IgD-negative memory B cell (primary cell): Measurements from ENCODE around the gene DLGAP1. TPM values are rescaled to one million over a fixed set of nuclear protein-coding genes. Genes with fewer than 3 reads are reported as not detected.

Experiments used
- H3K27ac Mint-ChIP-seq, 3 donors: one replicate each; pipeline ENCODE4 v1.8.0; 2020 to 2022; ENCODE audit warnings: mild to moderate bottlenecking in 3 of 3, mixed read lengths in 3 of 3, moderate library complexity in 1 of 3
- H3K27me3 Mint-ChIP-seq: one replicate; pipeline ENCODE4 v1.8.0; 2021; ENCODE audit warnings: mixed read lengths
- H3K36me3 Mint-ChIP-seq: one replicate; pipeline ENCODE4 v1.8.0; 2020; ENCODE audit warnings: mild to moderate bottlenecking, mixed read lengths
- H3K4me1 Mint-ChIP-seq, 3 donors: one replicate each; pipeline ENCODE4 v1.8.0; 2020 to 2022; ENCODE audit warnings: mixed read lengths in 3 of 3, mild to moderate bottlenecking in 1 of 3
- H3K4me3 Mint-ChIP-seq, 4 donors: one replicate each; pipeline ENCODE4 v1.8.0; 2020 to 2022; ENCODE audit warnings: mild to moderate bottlenecking in 4 of 4, mixed read lengths in 4 of 4, moderate library complexity in 3 of 4
- H3K9me3 Mint-ChIP-seq, 3 donors: one replicate each; pipeline ENCODE4 v1.8.0; 2020 to 2021; ENCODE audit warnings: mixed read lengths in 3 of 3, mild to moderate bottlenecking in 1 of 3
- polyA plus RNA-seq: library from polyadenylated mRNA; unstranded; fragments of 300-500 nt; fragmentation: Illumina TruSeq; gene quantifications from one replicate; pipeline ENCODE4 v1.2.3, GENCODE V29; 2021

Gene DLGAP1
- polyA plus RNA-seq, 1 donor from 2014 or later = not detected

DNA sequence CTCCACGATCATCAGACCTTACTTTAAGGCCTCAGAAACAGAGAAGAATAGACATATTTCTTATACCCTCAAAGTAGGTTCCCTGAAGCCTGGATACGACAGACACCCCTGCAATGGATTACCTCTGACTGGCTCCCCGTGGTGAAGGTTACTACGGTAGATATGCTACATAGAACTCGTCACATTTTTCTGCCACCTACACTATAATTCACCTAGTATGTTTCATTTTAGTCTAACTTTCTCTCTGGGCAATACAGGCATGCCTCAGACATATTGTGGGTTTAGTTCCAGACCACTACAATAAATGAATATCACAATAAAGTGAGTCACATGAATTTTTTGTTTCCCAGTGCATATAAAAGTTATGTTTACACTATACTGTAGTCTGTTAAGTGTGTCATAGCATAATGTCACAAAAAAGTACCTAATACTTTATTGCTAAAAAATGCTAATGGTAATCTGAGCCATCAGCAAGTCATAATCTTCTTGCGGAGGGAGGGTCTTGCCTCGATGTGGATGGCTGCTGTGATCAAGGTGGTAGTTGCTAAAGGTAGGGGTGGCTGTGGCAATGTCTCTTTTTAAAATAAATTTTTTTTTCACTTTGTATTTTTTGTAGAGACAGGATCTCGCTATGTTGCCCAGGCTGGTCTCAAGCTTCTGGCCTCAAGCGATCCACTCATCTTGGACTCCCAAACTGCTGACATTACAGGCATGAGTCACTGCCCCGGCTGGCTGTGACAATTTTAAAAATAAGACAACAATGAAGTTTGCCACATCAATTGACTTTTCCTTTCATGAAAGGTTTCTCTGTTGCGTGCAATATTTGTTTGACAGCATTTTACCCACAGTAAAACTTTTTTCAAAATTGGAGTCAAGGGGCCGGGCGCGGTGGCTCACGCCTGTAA is 940.5 kb downstream of the DLGAP1 start:
- H3K27ac Mint-ChIP-seq = no peak overlapping the region
- H3K36me3 Mint-ChIP-seq = no peaks in the 10 kb centered on the region
- H3K27me3 Mint-ChIP-seq = no peaks in the 10 kb centered on the region
- H3K9me3 Mint-ChIP-seq = no peaks in the 10 kb centered on the region
- peaks cover 0 to 3% (median 2%) of the 10 kb centered on the region in 3 donors for H3K4me1 Mint-ChIP-seq
- H3K4me3 Mint-ChIP-seq = no peak overlapping the region

DNA sequence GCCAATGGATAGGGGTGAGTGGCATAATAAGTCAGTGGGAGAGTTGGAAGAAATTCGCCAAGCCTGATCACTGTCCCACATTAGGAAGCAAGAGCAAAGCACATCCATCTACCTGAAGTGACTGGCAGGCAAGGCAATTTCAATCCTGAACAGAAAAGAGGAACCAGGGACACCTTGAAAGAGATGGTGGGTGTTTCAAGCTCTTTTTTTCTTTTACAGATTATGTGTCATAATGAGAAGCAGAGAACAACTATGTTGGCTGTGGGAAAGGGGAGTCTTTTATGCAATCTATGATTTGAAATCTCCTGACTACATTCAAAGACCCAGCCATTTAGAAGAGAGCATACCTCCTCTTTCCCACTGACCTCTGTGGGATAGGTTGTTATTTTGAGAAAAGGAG is 941.6 kb downstream of the DLGAP1 start:
- no peaks in the 10 kb centered on the region for H3K27me3 Mint-ChIP-seq
- no peak overlapping the region for H3K27ac Mint-ChIP-seq

DNA sequence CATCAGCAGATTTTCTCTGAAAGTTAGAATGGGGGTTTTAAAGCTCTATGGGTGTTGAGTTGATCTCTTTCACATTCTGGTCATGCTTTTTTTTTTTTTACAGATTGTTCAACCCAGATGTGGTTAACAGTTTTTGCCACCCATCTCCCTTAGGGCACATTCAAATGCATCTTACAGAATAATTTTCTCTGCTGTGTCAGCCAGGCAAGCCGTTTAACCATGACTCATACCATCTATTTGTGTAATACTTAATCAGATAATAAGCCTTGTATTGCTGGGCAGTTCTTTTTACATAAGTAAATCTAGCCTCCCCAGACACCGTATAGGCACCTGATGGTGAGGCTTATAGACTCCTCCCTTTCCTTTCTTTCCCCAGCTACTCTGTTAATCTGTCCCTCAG is 943.1 kb downstream of the DLGAP1 start:
- H3K36me3 Mint-ChIP-seq = no peaks in the 10 kb centered on the region
- peaks cover 0 to 2% (median 2%) of the 10 kb centered on the region in 3 donors for H3K4me1 Mint-ChIP-seq
- H3K4me3 Mint-ChIP-seq = no peak overlapping the region
- no peaks in the 10 kb centered on the region for H3K9me3 Mint-ChIP-seq
- no peak overlapping the region for H3K27ac Mint-ChIP-seq
- no peaks in the 10 kb centered on the region for H3K27me3 Mint-ChIP-seq

More for the DNA sequence above, 941.6 kb downstream of the DLGAP1 start:
- Mint-ChIP-seq H3K4me1 (peaks cover 0 to 3% (median 2%) of the 10 kb centered on the region in 3 donors), H3K36me3 (no peaks in the 10 kb centered on the region), H3K4me3 (no peak overlapping the region), H3K9me3 (no peaks in the 10 kb centered on the region)

DNA sequence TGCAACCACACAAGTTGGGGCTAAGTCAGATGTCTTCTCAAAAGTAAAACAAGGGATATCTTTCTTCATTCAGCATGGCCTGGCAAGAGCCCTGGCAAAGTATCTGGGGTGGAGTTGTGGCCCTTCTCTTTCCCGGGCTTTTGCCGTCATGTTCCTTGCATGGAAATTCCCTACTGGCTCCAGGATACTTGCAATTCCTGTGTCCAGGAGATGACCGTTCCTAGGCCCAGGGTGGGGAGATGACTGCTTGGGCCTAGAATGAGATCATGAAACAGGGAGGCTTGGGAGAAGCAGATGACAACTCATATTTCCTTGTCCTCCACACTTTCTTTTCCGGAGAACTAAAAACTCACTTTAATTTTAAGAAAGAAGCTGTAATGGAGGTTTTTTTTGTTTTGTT is 944.2 kb downstream of the DLGAP1 start:
- Mint-ChIP-seq H3K4me1 (peaks cover 0 to 2% (median 2%) of the 10 kb centered on the region in 3 donors), H3K36me3 (no peaks in the 10 kb centered on the region), H3K27me3 (no peaks in the 10 kb centered on the region), H3K27ac (no peak overlapping the region), H3K9me3 (no peaks in the 10 kb centered on the region), H3K4me3 (no peak overlapping the region)

DNA sequence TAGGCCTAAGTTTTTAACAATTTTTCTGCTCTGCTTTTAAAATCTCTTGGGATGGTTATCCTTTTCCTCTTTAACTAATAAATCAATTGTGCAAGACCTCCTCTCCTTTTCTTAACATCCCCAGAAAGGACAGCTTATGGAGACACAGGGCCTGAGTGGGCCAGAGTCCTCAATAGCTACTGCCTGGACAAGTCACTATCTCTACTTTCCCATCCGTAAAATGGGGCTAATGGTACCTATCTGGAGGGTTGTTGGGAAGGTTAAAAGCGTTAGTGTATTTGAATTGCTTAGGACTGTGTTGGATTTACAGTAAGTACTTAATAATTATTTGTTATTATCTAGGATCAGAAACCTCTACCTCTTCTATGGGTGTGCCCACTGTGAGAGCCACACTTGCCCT is 945.1 kb downstream of the DLGAP1 start:
- Mint-ChIP-seq H3K27me3 (no peaks in the 10 kb centered on the region), H3K4me1 (peaks cover 0 to 2% (median 2%) of the 10 kb centered on the region in 3 donors), H3K4me3 (no peak overlapping the region), H3K36me3 (no peaks in the 10 kb centered on the region), H3K27ac (no peak overlapping the region), H3K9me3 (no peaks in the 10 kb centered on the region)

DNA sequence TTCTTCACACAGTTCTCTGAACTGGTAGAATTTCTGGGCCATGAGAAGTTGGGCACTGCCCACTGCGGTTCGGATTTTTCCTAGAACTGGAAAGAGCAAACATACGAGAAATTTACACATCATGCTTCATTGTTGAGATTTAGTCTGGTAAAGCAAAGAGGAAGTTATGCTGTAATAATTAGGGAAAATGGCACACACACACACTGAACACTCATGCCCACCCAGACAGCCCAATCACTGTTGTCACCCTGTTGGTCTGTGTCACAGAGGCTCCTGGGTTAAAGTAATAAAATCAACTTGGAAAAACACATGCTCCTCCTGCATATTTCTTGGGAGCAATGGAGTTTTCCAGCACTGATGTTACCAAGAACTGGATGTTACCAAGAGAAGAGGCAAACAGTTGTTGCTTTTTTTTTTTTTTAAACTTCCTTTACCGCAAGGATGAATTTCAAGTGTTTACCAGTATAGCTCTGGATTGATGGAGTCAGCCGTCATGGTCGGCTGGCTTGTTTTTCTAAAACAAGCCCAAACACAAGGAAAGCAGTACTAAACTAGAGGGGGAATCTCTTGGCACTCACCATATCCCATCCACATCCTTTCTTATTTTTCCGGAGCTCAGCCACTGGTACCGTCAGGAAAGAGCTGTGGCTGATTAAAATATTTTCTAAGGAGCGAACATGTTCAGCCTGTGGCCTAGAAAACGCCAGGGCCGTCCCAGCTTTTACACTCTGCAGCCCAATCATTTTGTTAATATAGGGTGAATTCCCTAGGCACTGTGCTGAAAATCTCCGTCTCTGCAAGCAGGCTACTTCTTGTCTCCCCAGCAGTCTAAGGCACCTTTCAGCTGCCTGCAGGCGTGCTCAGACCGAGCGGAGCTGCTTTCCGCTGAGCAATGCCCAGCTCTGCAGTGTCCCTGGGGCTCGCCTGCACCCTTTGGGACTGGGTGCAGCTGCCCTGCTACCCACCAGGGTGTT is 946.2 kb downstream of the DLGAP1 start:
- no peaks in the 10 kb centered on the region for H3K27me3 Mint-ChIP-seq
- no peak overlapping the region for H3K27ac Mint-ChIP-seq
- peaks cover 2% of the 10 kb centered on the region for H3K36me3 Mint-ChIP-seq
- H3K9me3 Mint-ChIP-seq = no peaks in the 10 kb centered on the region
- peaks cover 0 to 2% (median 2%) of the 10 kb centered on the region in 3 donors for H3K4me1 Mint-ChIP-seq
- no peak overlapping the region for H3K4me3 Mint-ChIP-seq

DNA sequence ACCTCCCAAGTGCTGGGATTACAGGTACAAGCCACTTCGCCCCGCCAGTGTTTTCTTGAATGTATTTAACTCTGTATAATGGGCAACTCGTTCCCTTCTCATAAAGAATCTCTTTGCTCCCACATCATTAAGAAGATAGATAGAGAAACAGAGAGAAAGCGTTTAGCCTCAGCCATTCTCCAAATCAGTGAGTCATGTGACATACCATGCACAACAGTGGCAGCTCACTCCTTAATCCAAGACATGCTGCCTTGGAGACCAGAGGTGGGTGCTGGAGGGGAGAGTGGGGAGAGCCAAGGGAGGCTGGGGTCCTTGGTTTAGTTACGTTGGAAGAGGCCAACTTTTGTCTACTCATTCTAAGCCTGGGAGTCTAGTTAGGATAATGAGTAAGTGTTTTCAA is 950.5 kb downstream of the DLGAP1 start:
- H3K36me3 Mint-ChIP-seq = peaks cover 2% of the 10 kb centered on the region

DNA sequence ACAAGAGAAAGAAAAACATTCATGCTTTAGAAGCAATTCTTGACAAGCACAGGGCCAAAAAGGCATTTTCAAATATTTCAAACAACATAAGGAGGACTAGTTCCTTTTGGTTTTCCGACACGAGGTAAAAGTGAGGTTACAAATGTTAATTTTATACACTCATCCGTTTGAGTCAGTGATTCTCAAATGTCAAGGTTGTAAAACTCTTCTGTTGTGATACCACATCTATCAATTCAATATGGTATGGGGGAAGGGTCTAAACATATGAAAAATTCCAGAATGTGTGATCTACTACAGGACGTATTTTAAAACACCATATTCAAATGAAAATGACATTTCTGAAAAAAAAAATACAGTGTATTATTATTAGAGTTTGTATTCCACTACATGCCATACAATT is 952.5 kb downstream of the DLGAP1 start:
- H3K4me3 Mint-ChIP-seq = no peak overlapping the region
- H3K4me1 Mint-ChIP-seq = peaks cover 9 to 15% (median 14%) of the 10 kb centered on the region in 3 donors
- H3K27me3 Mint-ChIP-seq = peaks cover 22% of the 10 kb centered on the region

More for the DNA sequence above, 950.5 kb downstream of the DLGAP1 start:
- peaks cover 2 to 5% (median 5%) of the 10 kb centered on the region in 3 donors for H3K4me1 Mint-ChIP-seq
- H3K4me3 Mint-ChIP-seq = no peak overlapping the region
- no peaks in the 10 kb centered on the region for H3K9me3 Mint-ChIP-seq
- H3K27me3 Mint-ChIP-seq = peaks cover 12% of the 10 kb centered on the region
- no peak overlapping the region for H3K27ac Mint-ChIP-seq

DNA sequence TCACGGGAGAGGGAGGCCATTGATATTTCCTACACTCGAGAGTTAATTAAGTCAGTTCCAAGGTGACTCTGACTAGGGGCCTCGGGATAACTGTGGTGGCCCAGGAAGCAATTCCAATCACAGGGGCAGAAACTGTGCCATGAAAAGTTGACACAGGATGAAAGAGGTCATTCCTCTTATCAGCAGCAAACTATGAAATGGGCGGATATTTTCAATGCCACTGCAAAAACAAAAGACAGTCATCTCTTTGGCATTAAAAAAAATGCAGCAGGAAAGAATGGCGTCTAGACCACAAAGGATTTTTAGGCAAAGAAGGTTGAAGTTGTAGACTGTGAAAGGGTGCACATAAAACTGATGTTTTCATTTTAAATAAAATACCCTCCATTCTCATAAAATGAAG is 955.1 kb downstream of the DLGAP1 start:
- Mint-ChIP-seq H3K4me3 (peak overlapping the region in 3 of 4 donors; percentile 48 to 72 (median 54)), H3K27me3 (peaks cover 22% of the 10 kb centered on the region), H3K4me1 (peaks cover 14 to 20% (median 19%) of the 10 kb centered on the region in 3 donors), H3K27ac (peak overlapping the region in 1 of 3 donors; percentile 53), H3K36me3 (peaks cover 2% of the 10 kb centered on the region), H3K9me3 (no peaks in the 10 kb centered on the region)

More for the DNA sequence above, 952.5 kb downstream of the DLGAP1 start:
- H3K36me3 Mint-ChIP-seq = peaks cover 2% of the 10 kb centered on the region
- H3K27ac Mint-ChIP-seq = peak overlapping the region in 1 of 3 donors; percentile 78
- no peaks in the 10 kb centered on the region for H3K9me3 Mint-ChIP-seq

DNA sequence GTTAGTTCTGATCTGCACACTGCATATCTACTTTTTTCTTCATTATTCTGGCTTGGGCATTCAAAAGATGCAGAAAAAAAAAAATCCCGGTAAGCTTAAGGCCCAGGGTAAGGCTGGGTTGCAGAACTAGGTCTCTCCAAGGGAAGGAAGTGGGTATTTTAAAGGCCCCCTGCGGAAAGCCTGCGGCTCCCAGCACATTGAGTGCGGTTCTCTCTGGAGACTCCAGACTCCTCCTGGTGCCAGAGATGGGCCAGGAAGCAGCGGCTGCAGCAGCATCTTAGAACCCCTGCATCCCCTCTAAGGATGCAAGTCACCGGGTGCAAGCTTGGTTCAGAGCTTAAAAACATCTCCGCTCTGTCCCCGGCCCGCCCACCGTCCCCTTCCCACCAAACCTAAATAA is 955.6 kb downstream of the DLGAP1 start:
- peak overlapping the region in 1 of 3 donors; percentile 53 for H3K27ac Mint-ChIP-seq

DNA sequence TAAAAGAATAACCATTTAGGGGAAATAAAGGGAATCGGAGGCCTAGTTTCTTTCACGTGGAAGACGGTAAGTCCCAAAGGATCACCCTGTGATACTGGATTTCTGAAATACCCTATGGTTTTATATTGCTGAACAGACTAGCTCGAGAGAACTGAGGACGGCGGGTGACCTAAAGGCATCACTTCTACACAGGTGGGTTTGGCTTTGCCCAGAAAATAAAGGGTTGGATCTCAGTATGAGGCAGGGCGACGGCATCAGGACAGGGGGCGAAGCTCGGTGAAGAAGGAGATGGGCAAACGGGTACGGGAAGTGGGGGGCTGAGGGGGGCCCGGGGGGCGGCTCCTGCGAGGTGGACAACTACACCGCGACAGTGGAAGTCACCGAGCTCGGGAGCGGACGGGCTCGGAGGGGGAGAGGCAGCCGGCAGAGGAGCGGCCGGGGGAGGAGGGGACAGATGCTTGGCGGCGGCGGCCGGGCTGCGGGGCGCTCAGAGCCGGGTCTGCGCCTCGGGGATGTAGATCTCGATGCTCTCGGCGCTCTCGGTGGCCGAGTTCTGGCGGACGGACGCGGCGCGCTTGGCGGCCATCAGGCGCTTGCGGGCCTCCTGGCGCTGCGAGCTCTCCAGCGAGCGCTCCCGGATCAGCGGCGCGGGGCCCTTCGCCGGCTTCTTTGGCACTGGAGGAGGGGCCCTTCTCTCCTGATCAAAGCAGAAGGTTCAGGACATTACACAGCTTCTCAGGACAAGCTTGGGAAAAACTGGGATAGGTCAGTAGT is 956.2 kb downstream of the DLGAP1 start:
- Mint-ChIP-seq H3K4me3 (peak overlapping the region; percentile 32 to 91 (median 82)), H3K36me3 (no peaks in the 10 kb centered on the region), H3K4me1 (peaks cover 20 to 27% (median 27%) of the 10 kb centered on the region in 3 donors), H3K9me3 (no peaks in the 10 kb centered on the region), H3K27ac (no peak overlapping the region), H3K27me3 (peaks cover 22% of the 10 kb centered on the region)

More for the DNA sequence above, 955.6 kb downstream of the DLGAP1 start:
- Mint-ChIP-seq H3K4me1 (peaks cover 17 to 23% (median 21%) of the 10 kb centered on the region in 3 donors), H3K27me3 (peaks cover 22% of the 10 kb centered on the region), H3K4me3 (peak overlapping the region; percentile 32 to 91 (median 72)), H3K36me3 (no peaks in the 10 kb centered on the region), H3K9me3 (no peaks in the 10 kb centered on the region)

DNA sequence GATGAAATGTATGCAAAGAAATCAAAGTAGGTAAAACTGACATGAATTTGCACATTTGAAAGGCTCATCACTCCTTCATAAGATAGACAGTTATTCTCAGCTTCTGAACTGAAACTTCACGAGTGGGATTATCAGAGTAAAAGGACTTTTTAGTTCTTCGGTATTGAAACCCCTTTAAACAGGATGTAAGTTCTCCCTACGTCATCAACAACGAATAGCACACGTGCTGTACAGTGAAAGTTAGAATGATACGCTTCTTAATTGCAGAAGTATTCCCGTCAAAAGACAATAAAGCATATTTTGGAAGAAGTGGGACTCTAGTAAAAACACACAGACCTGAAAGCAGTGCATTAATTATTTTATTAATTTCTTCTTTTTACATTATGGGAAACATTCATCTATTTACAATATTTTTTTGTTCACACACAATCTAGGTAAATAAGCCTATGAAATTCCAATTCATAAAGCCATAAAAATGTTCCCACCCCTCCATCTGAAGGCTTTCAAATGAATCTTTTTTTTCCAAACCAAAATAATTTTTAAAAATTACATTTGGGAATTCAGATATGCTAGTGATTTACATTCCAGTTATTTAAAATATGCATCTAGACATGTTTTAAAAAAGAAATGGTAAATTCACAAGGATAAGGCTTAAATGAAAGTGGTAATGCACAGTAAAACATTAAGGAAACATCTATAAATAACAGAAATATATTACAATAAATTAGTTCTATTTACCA is 959.2 kb downstream of the DLGAP1 start:
- H3K36me3 Mint-ChIP-seq = peaks cover 1% of the 10 kb centered on the region
- H3K9me3 Mint-ChIP-seq = no peaks in the 10 kb centered on the region
- peak overlapping the region in 1 of 3 donors; percentile 73 for H3K27ac Mint-ChIP-seq
- peaks cover 27 to 37% (median 36%) of the 10 kb centered on the region in 3 donors for H3K4me1 Mint-ChIP-seq
- H3K4me3 Mint-ChIP-seq = peak overlapping the region; percentile 14 to 75 (median 46)
- peaks cover 20% of the 10 kb centered on the region for H3K27me3 Mint-ChIP-seq

DNA sequence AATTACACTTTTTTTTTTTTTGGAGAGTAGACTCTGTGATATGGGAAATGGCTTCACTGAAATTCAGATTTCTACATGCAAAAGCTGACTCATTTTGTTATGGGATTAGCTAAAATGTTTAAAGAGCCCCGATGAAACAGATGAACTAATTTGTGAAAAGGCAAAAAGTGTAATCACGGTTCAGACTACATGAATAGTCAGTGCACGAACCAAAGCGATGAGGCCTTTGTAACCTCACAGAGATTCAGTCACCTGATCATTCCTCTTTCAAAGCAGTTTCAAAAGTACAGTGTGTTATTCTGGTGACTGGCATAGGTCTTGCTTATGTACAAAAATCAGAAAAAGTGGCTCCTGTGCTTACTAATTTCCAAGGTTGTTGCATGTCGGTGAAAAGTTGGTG is 960.5 kb downstream of the DLGAP1 start:
- Mint-ChIP-seq H3K9me3 (no peaks in the 10 kb centered on the region), H3K27me3 (peaks cover 9% of the 10 kb centered on the region), H3K4me1 (peaks cover 22 to 33% (median 31%) of the 10 kb centered on the region in 3 donors), H3K27ac (no peak overlapping the region), H3K4me3 (peak overlapping the region; percentile 22 to 94 (median 68)), H3K36me3 (peaks cover 4% of the 10 kb centered on the region)

DNA sequence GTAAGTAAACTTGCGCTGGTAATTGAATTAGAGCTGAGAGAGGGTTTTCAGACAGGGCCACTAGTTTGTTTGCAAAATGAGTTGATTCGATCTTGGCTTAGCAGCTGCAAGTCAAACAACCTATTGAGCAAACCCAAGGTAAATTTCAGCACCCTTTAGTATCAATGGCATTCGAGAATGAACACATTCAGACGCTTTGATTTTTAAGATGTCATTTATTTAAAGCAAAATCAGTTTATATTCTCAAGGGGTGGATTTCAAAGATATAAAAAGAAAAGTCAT is 960.9 kb downstream of the DLGAP1 start:
- H3K36me3 Mint-ChIP-seq = peaks cover 5% of the 10 kb centered on the region
- H3K9me3 Mint-ChIP-seq = no peaks in the 10 kb centered on the region
- peak overlapping the region in 2 of 3 donors; percentile 39 to 92 for H3K27ac Mint-ChIP-seq
- H3K27me3 Mint-ChIP-seq = peaks cover 6% of the 10 kb centered on the region
- peaks cover 22 to 31% (median 28%) of the 10 kb centered on the region in 3 donors for H3K4me1 Mint-ChIP-seq
- peak overlapping the region; percentile 80 to 94 (median 84) for H3K4me3 Mint-ChIP-seq
